Mesendoderm (in vitro differentiated cells): ENCODE results near the gene NOVA1.

Experiments
- DNase-seq: peaks from one replicate; pipeline ENCODE4 v3.0.0; 2013
- H2AK5ac ChIP-seq: 2 replicates; pipeline ENCODE4 v1.6.1; 2013; ENCODE audit warnings: low read length, inconsistent platforms
- H2BK120ac ChIP-seq: 2 replicates; pipeline ENCODE4 v1.6.1; 2013; ENCODE audit warnings: low read depth, mild to moderate bottlenecking, low read length, moderate library complexity, mixed read lengths
- H2BK15ac ChIP-seq: replicated peaks from 2 replicates; pipeline ENCODE4 v1.6.1; 2013; ENCODE audit warnings: low read depth, mild to moderate bottlenecking, moderate library complexity
- H2BK5ac ChIP-seq: 2 replicates; pipeline ENCODE4 v1.6.1; 2013; ENCODE audit warnings: low read length, inconsistent platforms
- H3K18ac ChIP-seq: 2 replicates; pipeline ENCODE4 v1.6.1; 2013; ENCODE audit warnings: mild to moderate bottlenecking, low read length, mixed read lengths
- H3K23ac ChIP-seq: one replicate; pipeline ENCODE4 v1.6.1; 2013; ENCODE audit warnings: low read length
- H3K27ac ChIP-seq: 2 replicates; pipeline ENCODE4 v1.5.1; 2013; ENCODE audit warnings: low read depth, mild to moderate bottlenecking, inconsistent platforms, low read length, moderate library complexity
- H3K27me3 ChIP-seq: 2 replicates; pipeline ENCODE4 v1.6.1; 2013; ENCODE audit warnings: low read length, control low read depth, mild to moderate bottlenecking, inconsistent platforms; ENCODE audit not compliant: insufficient read depth, poor library complexity
- H3K36me3 ChIP-seq: 2 replicates; pipeline ENCODE4 v1.6.1; 2013; ENCODE audit warnings: low read length, inconsistent platforms; ENCODE audit not compliant: control insufficient read depth, insufficient read depth
- H3K4ac ChIP-seq: one replicate; pipeline ENCODE4 v1.6.1; 2013; ENCODE audit warnings: low read depth, mild to moderate bottlenecking, low read length, moderate library complexity
- H3K4me1 ChIP-seq: 2 replicates; pipeline ENCODE4 v1.6.1; 2013; ENCODE audit warnings: low read depth, low read length, inconsistent platforms; ENCODE audit not compliant: control insufficient read depth
- H3K4me2 ChIP-seq: 2 replicates; pipeline ENCODE4 v1.6.1; 2013; ENCODE audit warnings: low read length
- H3K4me3 ChIP-seq: 2 replicates; pipeline ENCODE4 v1.5.1; 2013; ENCODE audit warnings: mild to moderate bottlenecking, low read length
- H3K56ac ChIP-seq: one replicate; pipeline ENCODE4 v1.6.1; 2013; ENCODE audit warnings: low read length
- H3K79me1 ChIP-seq: 2 replicates; pipeline ENCODE4 v1.6.1; 2013; ENCODE audit warnings: low read length, inconsistent platforms
- H3K79me2 ChIP-seq: 2 replicates; pipeline ENCODE4 v1.6.1; 2013; ENCODE audit warnings: mild to moderate bottlenecking, low read length; ENCODE audit not compliant: control insufficient read depth, insufficient read depth
- H3K9ac ChIP-seq: 2 replicates; pipeline ENCODE4 v1.6.1; 2013; ENCODE audit warnings: low read length, inconsistent platforms
- H4K5ac ChIP-seq: one replicate; pipeline ENCODE4 v1.6.1; 2013; ENCODE audit warnings: low read length
- H4K8ac ChIP-seq: one replicate; pipeline ENCODE4 v1.6.1; 2013; ENCODE audit warnings: low read depth, mild to moderate bottlenecking, control low read depth, low read length, moderate library complexity
- WGBS: extraction: QIAGEN DNeasy Blood & Tissue Kit; methylation state at CpG from one replicate; pipeline ENCODE4 v1.1.7; 2013; ENCODE audit warnings: low lambda C conversion rate, missing lambda C conversion rate; ENCODE audit not compliant: insufficient coverage; ENCODE audit errors: extremely low coverage; 5-methylcytosine and 5-hydroxymethylcytosine counted together

Gene NOVA1

DNA sequence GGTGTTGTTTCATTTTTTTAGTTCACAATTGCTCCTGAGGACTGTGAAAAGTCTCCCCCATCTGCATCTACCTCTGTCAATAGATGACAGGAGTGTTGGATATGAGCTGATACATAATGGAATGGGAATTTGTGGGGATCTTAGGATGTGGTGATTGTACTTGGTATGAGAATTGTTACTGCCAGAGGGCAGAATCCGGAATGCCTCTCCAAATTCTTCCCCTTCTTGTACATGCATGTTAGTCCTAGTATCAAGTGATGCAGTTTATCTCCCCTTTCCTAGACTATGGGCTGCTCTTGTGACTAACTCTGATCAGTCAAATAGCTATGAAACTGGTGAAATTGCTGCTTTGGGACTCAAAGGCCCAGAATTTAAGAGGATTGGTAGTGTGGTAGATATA is 24.8 kb upstream of the NOVA1 start:
- Histone ChIP-seq H3K36me3 (no peaks in the 10 kb centered on the region), H3K79me1 (no peaks in the 10 kb centered on the region), H3K4me3 (no peak overlapping the region), H2BK5ac (no peak overlapping the region), H3K79me2 (no peaks in the 10 kb centered on the region), H3K4ac (no peak overlapping the region), H2BK15ac (no peak overlapping the region), H3K18ac (no peak overlapping the region), H4K8ac (no peak overlapping the region), H3K56ac (no peak overlapping the region), H3K4me1 (no peaks in the 10 kb centered on the region), H3K4me2 (no peak overlapping the region), H3K23ac (no peak overlapping the region), H3K27ac (no peak overlapping the region), H3K27me3 (no peaks in the 10 kb centered on the region), H3K9ac (no peak overlapping the region), H4K5ac (no peak overlapping the region), H2BK120ac (no peak overlapping the region), H2AK5ac (no peak overlapping the region)
- DNase-seq: no peak
- WGBS: no CpG with 5 or more reads among the region's 1 CpG

DNA sequence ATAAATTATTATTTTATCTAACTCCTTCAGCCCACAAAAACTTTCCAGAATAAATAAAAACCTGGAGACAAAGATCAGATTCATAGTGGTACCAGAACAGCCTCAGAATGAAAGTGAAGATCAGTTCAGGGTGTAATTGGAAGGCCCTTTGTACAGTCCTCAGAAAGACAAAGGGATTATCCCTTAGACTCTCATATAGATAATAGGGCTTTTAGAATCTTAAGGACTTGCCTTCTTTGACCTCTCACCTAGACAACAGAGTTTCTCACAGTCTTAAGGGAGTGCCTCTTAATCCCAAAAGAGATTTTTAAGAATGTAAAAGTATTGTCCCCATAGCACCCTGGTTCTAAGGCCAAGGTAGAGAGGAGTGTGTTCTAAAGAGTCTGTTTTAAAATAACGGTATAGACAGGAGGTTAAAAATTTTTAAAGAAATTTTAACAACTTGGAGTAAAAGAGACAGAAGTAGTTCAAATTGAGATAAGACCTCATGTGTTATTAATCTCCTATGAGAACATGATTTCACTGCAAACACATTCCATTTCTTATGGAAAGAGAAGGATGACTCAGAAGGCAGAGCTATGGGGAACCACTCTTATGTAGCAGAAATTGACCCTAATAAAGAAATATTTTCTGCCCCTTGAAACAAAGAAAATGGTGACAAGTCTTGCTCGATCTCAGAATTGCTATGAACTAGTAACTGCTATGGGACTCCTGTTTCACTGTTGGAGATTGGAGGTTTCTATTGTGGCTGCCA is 24.2 kb upstream of the NOVA1 start:
- Histone ChIP-seq H3K36me3 (no peaks in the 10 kb centered on the region), H3K79me2 (no peaks in the 10 kb centered on the region), H4K8ac (no peak overlapping the region), H3K4me1 (no peaks in the 10 kb centered on the region), H3K56ac (no peak overlapping the region), H3K4me2 (no peak overlapping the region), H3K4me3 (no peak overlapping the region), H3K27ac (no peak overlapping the region), H2BK5ac (no peak overlapping the region), H2AK5ac (no peak overlapping the region), H3K79me1 (no peaks in the 10 kb centered on the region), H2BK15ac (no peak overlapping the region), H3K9ac (no peak overlapping the region), H3K4ac (no peak overlapping the region), H4K5ac (no peak overlapping the region), H3K27me3 (no peaks in the 10 kb centered on the region), H2BK120ac (no peak overlapping the region), H3K18ac (no peak overlapping the region), H3K23ac (no peak overlapping the region)
- DNase-seq: no peak
- no CpG with 5 or more reads among the region's 2 CpGs for WGBS

DNA sequence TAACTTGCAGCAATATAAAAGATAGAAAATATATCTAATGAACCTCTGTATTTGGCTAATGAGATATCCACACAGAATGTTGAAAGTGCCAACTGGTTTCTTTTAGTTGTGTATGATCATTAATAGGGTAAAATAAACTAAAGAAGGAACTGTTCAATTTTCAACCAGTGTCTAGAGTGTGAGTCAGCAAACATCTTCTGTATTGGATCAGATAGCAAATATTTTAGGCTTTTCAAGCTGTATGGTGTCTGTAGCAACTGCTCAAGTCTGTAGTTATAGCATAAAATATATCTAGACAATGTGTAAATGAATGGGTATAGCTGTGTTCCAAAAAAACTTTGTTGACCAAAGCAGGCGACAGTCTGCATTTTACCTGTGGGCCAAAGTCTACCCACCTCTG is 23.5 kb upstream of the NOVA1 start:
- no peaks in the 10 kb centered on the region for H3K4me1 ChIP-seq
- H3K79me1 ChIP-seq: no peaks in the 10 kb centered on the region
- H3K4me3 ChIP-seq: no peak overlapping the region
- no peaks in the 10 kb centered on the region for H3K36me3 ChIP-seq
- no peaks in the 10 kb centered on the region for H3K27me3 ChIP-seq
- no peak overlapping the region for H3K4me2 ChIP-seq
- H2BK15ac ChIP-seq: no peak overlapping the region
- H3K4ac ChIP-seq: no peak overlapping the region
- DNase-seq: no peak
- H3K56ac ChIP-seq: no peak overlapping the region
- no peaks in the 10 kb centered on the region for H3K79me2 ChIP-seq
- no CpG with 5 or more reads among the region's 1 CpG for WGBS
- no peak overlapping the region for H2AK5ac ChIP-seq
- no peak overlapping the region for H3K23ac ChIP-seq
- H3K27ac ChIP-seq: no peak overlapping the region
- H3K9ac ChIP-seq: no peak overlapping the region
- no peak overlapping the region for H4K5ac ChIP-seq
- no peak overlapping the region for H2BK120ac ChIP-seq
- no peak overlapping the region for H4K8ac ChIP-seq
- H3K18ac ChIP-seq: no peak overlapping the region
- no peak overlapping the region for H2BK5ac ChIP-seq

DNA sequence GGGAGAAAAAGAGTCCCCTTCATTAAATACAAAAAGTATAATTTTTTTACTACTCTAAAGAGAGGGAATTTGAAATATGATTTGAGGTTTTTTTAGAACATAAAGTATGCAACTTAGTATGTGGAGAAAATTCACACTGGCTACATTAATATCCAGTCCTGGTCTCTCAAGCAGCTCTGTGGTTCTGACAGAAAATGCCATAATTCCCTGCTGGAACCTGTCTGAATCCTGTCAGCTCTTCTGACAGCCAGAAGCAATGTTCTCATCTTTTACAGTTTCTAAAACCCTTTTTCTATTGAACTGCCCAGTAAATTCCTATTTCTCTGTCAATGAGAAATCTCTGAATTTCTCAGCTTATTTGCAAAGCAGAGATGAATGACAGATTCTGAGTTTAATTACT is 13.4 kb upstream of the NOVA1 start:
- Histone ChIP-seq H3K4me2 (no peak overlapping the region), H2BK15ac (no peak overlapping the region), H3K56ac (no peak overlapping the region), H3K18ac (no peak overlapping the region), H3K9ac (no peak overlapping the region), H3K79me1 (no peaks in the 10 kb centered on the region), H3K27me3 (no peaks in the 10 kb centered on the region), H2BK120ac (no peak overlapping the region), H3K4ac (no peak overlapping the region), H3K4me3 (no peak overlapping the region), H3K79me2 (no peaks in the 10 kb centered on the region), H3K27ac (no peak overlapping the region), H2BK5ac (no peak overlapping the region), H3K23ac (no peak overlapping the region), H4K5ac (no peak overlapping the region), H3K4me1 (no peaks in the 10 kb centered on the region), H2AK5ac (no peak overlapping the region), H4K8ac (no peak overlapping the region), H3K36me3 (no peaks in the 10 kb centered on the region)
- no peak for DNase-seq

DNA sequence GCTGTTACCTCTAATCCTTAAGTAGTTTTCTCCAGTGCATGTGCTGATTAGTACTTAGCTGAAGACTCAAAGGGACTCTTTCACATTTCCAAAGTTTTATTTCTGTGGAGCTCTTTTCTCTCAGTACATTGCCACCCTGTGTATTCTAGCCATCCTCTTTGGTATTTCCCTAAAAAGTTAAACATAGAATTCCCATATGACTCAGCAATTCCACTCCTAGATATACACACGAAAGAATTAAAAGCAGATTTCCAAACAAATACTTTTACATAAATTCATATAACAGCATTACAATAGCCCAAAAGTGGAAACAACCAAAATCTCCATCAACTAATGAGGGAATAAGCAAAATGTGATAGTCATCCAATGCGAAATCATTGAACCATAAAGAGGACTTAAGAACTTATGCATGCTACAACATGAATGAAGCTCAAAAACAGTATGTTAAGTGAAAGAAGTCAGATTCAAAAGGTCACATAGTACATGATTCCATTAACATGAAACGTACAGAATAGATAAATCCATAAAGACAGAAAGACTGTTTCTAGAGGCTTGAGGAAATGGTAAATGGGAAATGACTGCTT is 9.0 kb upstream of the NOVA1 start:
- H3K18ac ChIP-seq: no peak overlapping the region
- no peak overlapping the region for H2BK15ac ChIP-seq
- no peak overlapping the region for H2AK5ac ChIP-seq
- H3K4me2 ChIP-seq: no peak overlapping the region
- no peaks in the 10 kb centered on the region for H3K36me3 ChIP-seq
- no peak overlapping the region for H3K9ac ChIP-seq
- no peak overlapping the region for H3K4me3 ChIP-seq
- H3K4me1 ChIP-seq: no peaks in the 10 kb centered on the region
- no peak overlapping the region for H3K4ac ChIP-seq
- H3K79me1 ChIP-seq: no peaks in the 10 kb centered on the region
- no peak overlapping the region for H2BK120ac ChIP-seq
- H4K5ac ChIP-seq: no peak overlapping the region
- H2BK5ac ChIP-seq: no peak overlapping the region
- H3K27ac ChIP-seq: no peak overlapping the region
- no peaks in the 10 kb centered on the region for H3K27me3 ChIP-seq
- DNase-seq: no peak
- WGBS: 100% methylated on average over 1 of the region's 3 CpGs
- no peak overlapping the region for H3K23ac ChIP-seq
- no peaks in the 10 kb centered on the region for H3K79me2 ChIP-seq
- H4K8ac ChIP-seq: no peak overlapping the region
- no peak overlapping the region for H3K56ac ChIP-seq

DNA sequence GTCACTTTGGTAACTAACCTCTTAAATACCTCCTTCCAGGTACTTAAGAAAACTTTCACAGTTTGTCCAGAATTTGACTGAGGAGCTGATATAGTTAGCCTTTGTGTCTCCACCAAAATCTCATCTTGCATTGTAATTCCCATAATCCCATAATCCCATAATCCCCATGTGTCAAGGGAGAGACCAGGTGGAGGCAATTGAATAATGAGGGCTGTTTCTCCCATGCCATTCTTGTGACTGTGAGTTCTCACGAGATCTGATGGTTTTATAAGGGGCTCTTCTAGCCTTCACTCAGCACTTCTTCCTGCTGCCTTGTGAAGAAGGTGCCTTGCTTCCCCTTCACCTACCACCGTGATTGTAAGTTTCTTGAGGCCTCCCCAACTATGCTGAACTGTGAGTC is 7.8 kb upstream of the NOVA1 start:
- H3K79me2 ChIP-seq: no peaks in the 10 kb centered on the region
- no peak overlapping the region for H4K5ac ChIP-seq
- H3K36me3 ChIP-seq: no peaks in the 10 kb centered on the region
- H3K27me3 ChIP-seq: no peaks in the 10 kb centered on the region
- H3K23ac ChIP-seq: no peak overlapping the region
- no peak overlapping the region for H2BK15ac ChIP-seq
- peak; percentile 73 for DNase-seq
- no peak overlapping the region for H4K8ac ChIP-seq
- no peak overlapping the region for H3K4me3 ChIP-seq
- no peak overlapping the region for H3K56ac ChIP-seq
- no peak overlapping the region for H3K27ac ChIP-seq
- H3K4me1 ChIP-seq: no peaks in the 10 kb centered on the region
- no peak overlapping the region for H3K18ac ChIP-seq
- no peaks in the 10 kb centered on the region for H3K79me1 ChIP-seq
- no peak overlapping the region for H3K9ac ChIP-seq
- H3K4me2 ChIP-seq: no peak overlapping the region
- WGBS: no CpG with 5 or more reads among the region's 2 CpGs
- H2BK120ac ChIP-seq: no peak overlapping the region
- H2BK5ac ChIP-seq: no peak overlapping the region
- no peak overlapping the region for H2AK5ac ChIP-seq
- H3K4ac ChIP-seq: no peak overlapping the region
